H9 (cell line): Measurements from ENCODE around the gene FSD1. TPM values are rescaled to one million over a fixed set of nuclear protein-coding genes. Genes with fewer than 3 reads are reported as not detected.

Experiments
- DNase-seq: peaks from one replicate; pipeline ENCODE4 v3.0.0-alpha.2; 2017
- H2AFZ ChIP-seq: one replicate; pipeline ENCODE4 v1.6.1; 2013; ENCODE audit warnings: mild to moderate bottlenecking, low read length, control low read depth, moderate library complexity
- H2AK5ac ChIP-seq: 2 replicates; pipeline ENCODE4 v1.6.1; 2013; ENCODE audit warnings: low read length, control low read depth, mixed read lengths; ENCODE audit not compliant: insufficient read length
- H2BK120ac ChIP-seq: one replicate; pipeline ENCODE4 v1.6.1; 2013; ENCODE audit warnings: low read depth, mild to moderate bottlenecking, low read length, control low read depth, inconsistent platforms; ENCODE audit not compliant: poor library complexity, severe bottlenecking
- H2BK12ac ChIP-seq: 2 replicates; pipeline ENCODE4 v1.6.1; 2013; ENCODE audit warnings: low read length, control low read depth, mixed read lengths, low read depth; ENCODE audit not compliant: insufficient read length
- H2BK15ac ChIP-seq: 2 replicates; pipeline ENCODE4 v1.6.1; 2013; ENCODE audit warnings: low read depth, low read length, control low read depth
- H2BK20ac ChIP-seq: one replicate; pipeline ENCODE4 v1.6.1; 2013; ENCODE audit warnings: low read depth, mild to moderate bottlenecking, low read length, control low read depth, inconsistent platforms; ENCODE audit not compliant: poor library complexity, severe bottlenecking
- H2BK5ac ChIP-seq: 2 replicates; pipeline ENCODE4 v1.6.1; 2013; ENCODE audit warnings: low read length, control low read depth, mixed read lengths; ENCODE audit not compliant: insufficient read length
- H3K14ac ChIP-seq: 2 replicates; pipeline ENCODE4 v1.6.1; 2013; ENCODE audit warnings: low read length, control low read depth; ENCODE audit not compliant: insufficient read depth
- H3K18ac ChIP-seq: 2 replicates; pipeline ENCODE4 v1.6.1; 2013; ENCODE audit warnings: low read depth, mild to moderate bottlenecking, mixed read lengths, low read length, control low read depth; ENCODE audit not compliant: insufficient read length
- H3K23ac ChIP-seq: 2 replicates; pipeline ENCODE4 v1.6.1; 2013; ENCODE audit warnings: low read length, control low read depth, mixed read lengths, low read depth; ENCODE audit not compliant: insufficient read length
- H3K23me2 ChIP-seq: 2 replicates; pipeline ENCODE4 v1.6.1; 2013; ENCODE audit warnings: low read depth, mild to moderate bottlenecking, mixed read lengths, low read length, control low read depth; ENCODE audit not compliant: insufficient read length, poor library complexity, severe bottlenecking
- H3K27ac ChIP-seq: 2 replicates; pipeline ENCODE4 v1.5.1; 2013; ENCODE audit warnings: low read length, control low read depth, mixed read lengths, low read depth; ENCODE audit not compliant: insufficient read length
- H3K27me3 ChIP-seq: 2 replicates; pipeline ENCODE4 v1.6.1; 2013; ENCODE audit warnings: low read length, control low read depth, inconsistent platforms; ENCODE audit not compliant: insufficient read depth
- H3K4ac ChIP-seq: 2 replicates; pipeline ENCODE4 v1.6.1; 2013; ENCODE audit warnings: low read depth, mild to moderate bottlenecking, control low read depth, inconsistent platforms, low read length, moderate library complexity
- H3K4me1 ChIP-seq: 2 replicates; pipeline ENCODE4 v1.6.1; 2013; ENCODE audit warnings: low read length, control low read depth, inconsistent platforms; ENCODE audit not compliant: insufficient read depth
- H3K4me2 ChIP-seq: 2 replicates; pipeline ENCODE4 v1.6.1; 2013; ENCODE audit warnings: low read length, control low read depth, mixed read lengths; ENCODE audit not compliant: insufficient read length, insufficient read depth
- H3K56ac ChIP-seq: 2 replicates; pipeline ENCODE4 v1.6.1; 2013; ENCODE audit warnings: low read depth, mild to moderate bottlenecking, mixed read lengths, low read length, control low read depth; ENCODE audit not compliant: insufficient read length
- H3K79me1 ChIP-seq: 2 replicates; pipeline ENCODE4 v1.6.1; 2013; ENCODE audit warnings: low read depth, mild to moderate bottlenecking, moderate library complexity, low read length, control low read depth, inconsistent platforms; ENCODE audit not compliant: insufficient read depth, poor library complexity, severe bottlenecking
- H3K79me2 ChIP-seq: 2 replicates; pipeline ENCODE4 v1.6.1; 2013; ENCODE audit warnings: low read length, control low read depth, inconsistent platforms; ENCODE audit not compliant: insufficient read depth
- H3K9ac ChIP-seq: 2 replicates; pipeline ENCODE4 v1.6.1; 2013; ENCODE audit warnings: low read length, control low read depth, mixed read lengths; ENCODE audit not compliant: insufficient read length; ENCODE audit errors: extremely low read depth
- H3K9me3 ChIP-seq: one replicate; pipeline ENCODE4 v1.6.1; 2013; ENCODE audit warnings: low read depth, low read length, inconsistent platforms; ENCODE audit not compliant: control insufficient read depth
- H3T11ph ChIP-seq: one replicate; pipeline ENCODE4 v1.6.1; 2013; ENCODE audit warnings: mild to moderate bottlenecking, low read length, control low read depth, inconsistent platforms
- H4K20me1 ChIP-seq: one replicate; pipeline ENCODE4 v1.6.1; 2013; ENCODE audit not compliant: control insufficient read depth, insufficient read length, insufficient read depth
- H4K5ac ChIP-seq: 2 replicates; pipeline ENCODE4 v1.6.1; 2013; ENCODE audit warnings: low read depth, mild to moderate bottlenecking, mixed read lengths, low read length, control low read depth; ENCODE audit not compliant: insufficient read length
- H4K8ac ChIP-seq: replicated peaks from 2 replicates; pipeline ENCODE4 v1.6.1; 2013; ENCODE audit warnings: low read length, control low read depth, mixed read lengths, low read depth; ENCODE audit not compliant: insufficient read length
- H4K91ac ChIP-seq: 2 replicates; pipeline ENCODE4 v1.6.1; 2013; ENCODE audit warnings: low read depth, mild to moderate bottlenecking, moderate library complexity, mixed read lengths, low read length, control low read depth; ENCODE audit not compliant: insufficient read length
- H3K27ac Mint-ChIP-seq, 3 experiments: 2 replicates in 2 of 3; 3 replicates in 1 of 3; pipeline ENCODE4 v1.8.0; 2020 to 2021; ENCODE audit warnings: mixed read lengths in 3 of 3, mild to moderate bottlenecking in 1 of 3, moderate library complexity in 1 of 3
- H3K27me3 Mint-ChIP-seq: 2 replicates; pipeline ENCODE4 v1.8.0; 2021; ENCODE audit warnings: low read depth, mild to moderate bottlenecking, moderate library complexity, mixed read lengths
- H3K36me3 Mint-ChIP-seq, 3 experiments: 2 replicates in 2 of 3; 3 replicates in 1 of 3; pipeline ENCODE4 v1.8.0; 2020 to 2021; ENCODE audit warnings: low read depth in 3 of 3, mixed read lengths in 3 of 3; ENCODE audit not compliant: insufficient read depth in 1 of 3
- H3K4me1 Mint-ChIP-seq, 2 experiments: 2 replicates each; pipeline ENCODE4 v1.8.0; 2020; ENCODE audit warnings: mixed read lengths in 2 of 2
- H3K4me3 Mint-ChIP-seq, 2 experiments: 2 replicates in 1 of 2; 3 replicates in 1 of 2; pipeline ENCODE4 v1.8.0; 2020 to 2021; ENCODE audit warnings: mild to moderate bottlenecking in 2 of 2, mixed read lengths in 2 of 2, moderate library complexity in 1 of 2
- H3K9me3 Mint-ChIP-seq, 2 experiments: 2 replicates in 1 of 2; 3 replicates in 1 of 2; pipeline ENCODE4 v1.8.0; 2020; ENCODE audit warnings: mild to moderate bottlenecking in 2 of 2, mixed read lengths in 2 of 2, moderate library complexity in 1 of 2
- CTCF ChIP-seq: fragments of 200-600 bp; sonication (generic); conservative IDR thresholded peaks from 3 replicates; pipeline ENCODE4 v1.8.0; 2021; ENCODE audit warnings: antibody characterized with exemption, mild to moderate bottlenecking
- WGBS: extraction: QIAGEN DNeasy Blood & Tissue Kit; methylation state at CpG from one replicate; pipeline ENCODE4 v1.1.7; 2013; ENCODE audit warnings: missing lambda C conversion rate, low lambda C conversion rate, mixed read lengths; ENCODE audit not compliant: insufficient read length; ENCODE audit errors: extremely low coverage; 5-methylcytosine and 5-hydroxymethylcytosine counted together
- total RNA-seq: library from RNA; stranded (reverse); gene quantifications from 2 replicates; pipeline ENCODE4 v1.2.1, GENCODE V29; 2021

Gene FSD1
- total RNA-seq, 1 experiment from 2014 or later: 53.6 TPM

- H3K4me1 Mint-ChIP-seq: peaks cover 7 to 9% of the 10 kb centered on the region in 2 experiments; a peak in 3 of 4 replicates
- peaks cover 4% of the 10 kb centered on the region for H3K27me3 Mint-ChIP-seq
- Histone ChIP-seq H4K20me1 (no peaks in the 10 kb centered on the region), H4K5ac (no peak overlapping the region), H2AK5ac (no peak overlapping the region), H2BK12ac (no peak overlapping the region), H4K8ac (no peak overlapping the region), H2BK20ac (no peak overlapping the region), H2BK15ac (no peak overlapping the region), H3K23ac (no peak overlapping the region), H3K14ac (no peak overlapping the region), H3K27ac (no peak overlapping the region), H2BK5ac (no peak overlapping the region), H2AFZ (no peak overlapping the region), H3K4me1 (no peaks in the 10 kb centered on the region; the same call in 1 of the 2 replicates), H3K23me2 (no peaks in the 10 kb centered on the region), H3K9ac (no peak overlapping the region), H3K18ac (no peak overlapping the region), H2BK120ac (no peak overlapping the region), H3K27me3 (no peaks in the 10 kb centered on the region), H3K4me2 (no peak overlapping the region), H3K79me2 (no peaks in the 10 kb centered on the region), H3K56ac (no peak overlapping the region), H3T11ph (no peak overlapping the region), H3K4ac (no peak overlapping the region), H3K79me1 (no peaks in the 10 kb centered on the region), H3K9me3 (no peaks in the 10 kb centered on the region), H4K91ac (no peak overlapping the region)
- H3K27ac Mint-ChIP-seq: peak overlapping the region in 1 of 3 experiments; percentile 84; a peak in 2 of 7 replicates
- DNase-seq: no peak
- peaks cover 1 to 36% (median 20%) of the 10 kb centered on the region in 3 experiments; a peak in 6 of 7 replicates for H3K36me3 Mint-ChIP-seq
- H3K9me3 Mint-ChIP-seq: no peaks in the 10 kb centered on the region; a peak in 1 of 5 replicates
- H3K4me3 Mint-ChIP-seq: no peak overlapping the region
- no CpG with 5 or more reads among the region's 25 CpGs for WGBS
- TF ChIP-seq CTCF: no peak
Observed at GRCh38 chr19:4358709-4359626, 54.6 kb downstream of the FSD1 start.
